Neural cell (in vitro differentiated cells): ENCODE measurements around the gene SERPINB4. TPM values are rescaled to one million over a fixed set of nuclear protein-coding genes. Genes with fewer than 3 reads are reported as not detected.

Experiments
- H2AFZ ChIP-seq: fragments of 200-600, 300-800 bp; sonication (generic), shearing (Covaris generic); 2 replicates; pipeline ENCODE4 v1.6.0; 2014; ENCODE audit warnings: low read depth, mild to moderate bottlenecking, antibody characterized with exemption, low read length, moderate library complexity
- H3F3A ChIP-seq: fragments of 200-600 bp; shearing (Covaris generic); 2 replicates; pipeline ENCODE4 v1.6.1; 2016; ENCODE audit warnings: mild to moderate bottlenecking, moderate library complexity, mixed read lengths, antibody characterized with exemption, low read length; ENCODE audit not compliant: insufficient read depth, poor library complexity, severe bottlenecking
- H3K27ac ChIP-seq: fragments of 200-600, 300-800 bp; sonication (generic), shearing (Covaris generic); 2 replicates; pipeline ENCODE4 v1.5.1; 2014; ENCODE audit warnings: mild to moderate bottlenecking, low read length, moderate library complexity
- H3K27me3 ChIP-seq: fragments of 300-800, 200-600 bp; sonication (generic), shearing (Covaris generic); 2 replicates; pipeline ENCODE4 v1.6.0; 2014; ENCODE audit warnings: mild to moderate bottlenecking, low read depth, low read length, moderate library complexity; ENCODE audit not compliant: insufficient read depth
- H3K36me3 ChIP-seq: fragments of 300-800, 200-600 bp; sonication (generic), shearing (Covaris generic); 2 replicates; pipeline ENCODE4 v1.5.1; 2014; ENCODE audit warnings: mild to moderate bottlenecking, antibody characterized with exemption, low read length, moderate library complexity; ENCODE audit not compliant: insufficient read depth
- H3K4me2 ChIP-seq: fragments of 300-800, 200-600 bp; sonication (generic), shearing (Covaris generic); 2 replicates; pipeline ENCODE4 v1.6.0; 2014; ENCODE audit warnings: mild to moderate bottlenecking, low read length
- H3K4me3 ChIP-seq: fragments of 300-800, 200-600 bp; sonication (generic), shearing (Covaris generic); 2 replicates; pipeline ENCODE4 v1.5.1; 2014; ENCODE audit warnings: mild to moderate bottlenecking, low read length, moderate library complexity
- H3K79me2 ChIP-seq: fragments of 200-600 bp; shearing (Covaris generic); replicated peaks from 2 replicates; pipeline ENCODE4 v1.6.0; 2014; ENCODE audit warnings: mild to moderate bottlenecking, low read length, moderate library complexity; ENCODE audit not compliant: insufficient read depth
- H3K9ac ChIP-seq: fragments of 300-800, 200-600 bp; sonication (generic), shearing (Covaris generic); 2 replicates; pipeline ENCODE4 v1.6.1; 2016; ENCODE audit warnings: mild to moderate bottlenecking, low read length, mixed read lengths
- H3K9me2 ChIP-seq: fragments of 200-600 bp; shearing (Covaris generic); 2 replicates; pipeline ENCODE4 v1.6.1; 2016; ENCODE audit warnings: mild to moderate bottlenecking, low read length, mixed read lengths; ENCODE audit not compliant: insufficient read depth
- H3K9me3 ChIP-seq: fragments of 200-600, 300-800 bp; sonication (generic), shearing (Covaris generic); 2 replicates; pipeline ENCODE4 v1.6.1; 2016; ENCODE audit warnings: mild to moderate bottlenecking, mixed run types, low read length, moderate library complexity, mixed read lengths
- H4K20me1 ChIP-seq: fragments of 200-600 bp; shearing (Covaris generic); 2 replicates; pipeline ENCODE4 v1.6.1; 2016; ENCODE audit warnings: mild to moderate bottlenecking, mixed run types; ENCODE audit not compliant: insufficient read depth
- CTCF ChIP-seq: fragments of 450-650 bp; IDR thresholded peaks from 2 replicates; pipeline ENCODE4 v1.5.1; 2014; ENCODE audit warnings: antibody characterized with exemption, mild to moderate bottlenecking, moderate library complexity; ENCODE audit not compliant: poor library complexity, severe bottlenecking
- EP300 ChIP-seq: fragments of 450-650 bp; conservative IDR thresholded peaks from 2 replicates; pipeline ENCODE4 v1.6.1; 2014; ENCODE audit warnings: antibody characterized with exemption, mild to moderate bottlenecking, moderate library complexity; ENCODE audit not compliant: poor library complexity, severe bottlenecking
- EZH2 ChIP-seq: fragments of 200-600, 300-800 bp; shearing (Covaris generic), sonication (generic); IDR thresholded peaks from 2 replicates; pipeline ENCODE4 v1.6.1; 2014; ENCODE audit warnings: antibody characterized with exemption, low read length, borderline replicate concordance, mild to moderate bottlenecking; ENCODE audit not compliant: insufficient read depth, poor library complexity, severe bottlenecking
- MXI1 ChIP-seq: fragments of 450-650 bp; conservative IDR thresholded peaks from 2 replicates; pipeline ENCODE4 v1.6.1; 2014; ENCODE audit warnings: antibody characterized with exemption, mild to moderate bottlenecking; ENCODE audit not compliant: poor library complexity, severe bottlenecking
- POLR2AphosphoS5 ChIP-seq: IDR thresholded peaks from 2 replicates; pipeline ENCODE4 v1.6.1; 2012
- RAD21 ChIP-seq: fragments of 450-650 bp; conservative IDR thresholded peaks from 2 replicates; pipeline ENCODE4 v1.6.1; 2014; ENCODE audit warnings: antibody characterized with exemption, mild to moderate bottlenecking, moderate library complexity
- REST ChIP-seq: IDR thresholded peaks from 2 replicates; pipeline ENCODE4 v1.6.1; 2012; ENCODE audit warnings: borderline replicate concordance
- SMC3 ChIP-seq: fragments of 450-650 bp; conservative IDR thresholded peaks from 2 replicates; pipeline ENCODE4 v1.6.1; 2014; ENCODE audit warnings: antibody characterized with exemption, mild to moderate bottlenecking, moderate library complexity; ENCODE audit not compliant: poor library complexity
- TAF1 ChIP-seq: IDR thresholded peaks from 2 replicates; pipeline ENCODE4 v1.6.1; 2012; ENCODE audit warnings: low read depth
- polyA plus RNA-seq: library from polyadenylated mRNA; depleted of rRNA; stranded (reverse); fragments of >200 nt; gene quantifications from 2 replicates; pipeline ENCODE4 v1.2.3, GENCODE V29; 2014

SERPINB4 gene
- polyA plus RNA-seq, 1 donor from 2014 or later = not detected

- Histone ChIP-seq H3K4me3 (no peak overlapping the region), H3K36me3 (no peaks in the 10 kb centered on the region), H2AFZ (no peak overlapping the region), H3F3A (no peaks in the 10 kb centered on the region), H3K27me3 (no peaks in the 10 kb centered on the region), H3K9me3 (no peaks in the 10 kb centered on the region), H4K20me1 (no peaks in the 10 kb centered on the region), H3K27ac (no peak overlapping the region), H3K4me2 (no peak overlapping the region), H3K79me2 (no peaks in the 10 kb centered on the region), H3K9me2 (no peaks in the 10 kb centered on the region), H3K9ac (no peak overlapping the region)
- TF ChIP-seq SMC3 (no peak), POLR2AphosphoS5 (no peak), RAD21 (no peak), EP300 (no peak), REST (no peak), CTCF (no peak), TAF1 (no peak), EZH2 (no peak), MXI1 (no peak)
These were observed 39.1 kb upstream of the SERPINB4 start for GRCh38 chr18:63683152-63683551.

GRCh38 chr18:63681449-63682340 is 37.6 kb upstream of the SERPINB4 start:
- Histone ChIP-seq H4K20me1 (no peaks in the 10 kb centered on the region), H3K4me2 (no peak overlapping the region), H3K9me2 (no peaks in the 10 kb centered on the region), H3K27me3 (no peaks in the 10 kb centered on the region), H3K36me3 (no peaks in the 10 kb centered on the region), H3K9me3 (no peaks in the 10 kb centered on the region), H3K27ac (no peak overlapping the region), H2AFZ (no peak overlapping the region), H3K79me2 (no peaks in the 10 kb centered on the region), H3F3A (no peaks in the 10 kb centered on the region), H3K9ac (no peak overlapping the region), H3K4me3 (no peak overlapping the region)
- TF ChIP-seq REST = no peak
- no peak for TF ChIP-seq TAF1
- no peak for TF ChIP-seq EZH2
- no peak for TF ChIP-seq CTCF
- TF ChIP-seq MXI1 = no peak
- no peak for TF ChIP-seq RAD21
- no peak for TF ChIP-seq SMC3
- TF ChIP-seq EP300 = no peak
- TF ChIP-seq POLR2AphosphoS5 = no peak
